NB4 (cell line): Measurements from ENCODE around the gene MMRN2.
"Not testable (repeated sequence)": the region's sequence is repeated elsewhere in the genome, so short reads cannot be mapped to it uniquely, and the experiment has no call there.

ENCODE experiments used
- POLR2A ChIP-seq: IDR thresholded peaks from 2 replicates; pipeline ENCODE4 v1.6.1; 2011; ENCODE audit warnings: mild to moderate bottlenecking; ENCODE audit not compliant: insufficient read length; ENCODE audit errors: extremely low read depth
- TF ChIP-seq, protein P1 (sequence below): IDR thresholded peaks from one replicate; pipeline ENCODE4 v1.5.1; 2012; ENCODE audit warnings: low read depth, low read length

DNA sequence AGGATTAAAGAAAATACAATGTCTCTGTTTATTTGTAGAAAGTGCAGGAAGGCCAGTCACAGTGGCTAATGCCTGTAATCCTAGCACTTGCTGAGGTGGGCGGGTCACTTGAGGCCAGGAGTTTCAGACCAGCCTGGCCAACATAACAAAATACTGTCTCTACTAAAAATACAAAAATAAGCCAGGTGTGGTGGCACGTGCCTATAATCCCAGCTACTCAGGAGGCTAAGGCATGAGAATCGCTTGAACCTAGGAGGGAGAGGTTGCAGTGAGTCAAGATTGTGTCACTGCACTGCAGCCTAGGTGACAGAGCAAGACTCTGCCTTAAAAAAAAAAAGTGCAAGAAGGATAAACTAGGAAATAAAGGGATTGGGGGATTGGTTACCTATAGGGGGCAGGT, 21.0 kb upstream of the MMRN2 start:
- TF ChIP-seq, protein P1, sequence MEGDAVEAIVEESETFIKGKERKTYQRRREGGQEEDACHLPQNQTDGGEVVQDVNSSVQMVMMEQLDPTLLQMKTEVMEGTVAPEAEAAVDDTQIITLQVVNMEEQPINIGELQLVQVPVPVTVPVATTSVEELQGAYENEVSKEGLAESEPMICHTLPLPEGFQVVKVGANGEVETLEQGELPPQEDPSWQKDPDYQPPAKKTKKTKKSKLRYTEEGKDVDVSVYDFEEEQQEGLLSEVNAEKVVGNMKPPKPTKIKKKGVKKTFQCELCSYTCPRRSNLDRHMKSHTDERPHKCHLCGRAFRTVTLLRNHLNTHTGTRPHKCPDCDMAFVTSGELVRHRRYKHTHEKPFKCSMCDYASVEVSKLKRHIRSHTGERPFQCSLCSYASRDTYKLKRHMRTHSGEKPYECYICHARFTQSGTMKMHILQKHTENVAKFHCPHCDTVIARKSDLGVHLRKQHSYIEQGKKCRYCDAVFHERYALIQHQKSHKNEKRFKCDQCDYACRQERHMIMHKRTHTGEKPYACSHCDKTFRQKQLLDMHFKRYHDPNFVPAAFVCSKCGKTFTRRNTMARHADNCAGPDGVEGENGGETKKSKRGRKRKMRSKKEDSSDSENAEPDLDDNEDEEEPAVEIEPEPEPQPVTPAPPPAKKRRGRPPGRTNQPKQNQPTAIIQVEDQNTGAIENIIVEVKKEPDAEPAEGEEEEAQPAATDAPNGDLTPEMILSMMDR: not testable (repeated sequence)
- TF ChIP-seq POLR2A: not testable (repeated sequence)
